Tibial artery (tissue), 4 donors: Measurements from ENCODE around the gene TNRC6B.

Experiments
- DNase-seq, 2 donors: peaks; one replicate each; pipeline ENCODE4 v3.0.0-alpha.2; 2019
- H3K27ac ChIP-seq, 2 donors: fragments of 200-600 bp; sonication (generic) in 1 of 2; 1 replicate in 1 of 2; 2 replicates in 1 of 2; pipeline ENCODE4 v1.5.1; 2018 to 2019; ENCODE audit warnings: mild to moderate bottlenecking in 1 of 2
- H3K27me3 ChIP-seq, 2 donors: fragments of 200-600 bp; sonication (generic) in 1 of 2; one replicate each; pipeline versions ENCODE4 v1.5.1 to v1.6.0; 2016 to 2019
- H3K36me3 ChIP-seq, 3 donors: fragments of 200-600 bp; sonication (generic) in 2 of 3; one replicate each; pipeline ENCODE4 v1.5.1; 2016 to 2019; ENCODE audit warnings: mild to moderate bottlenecking in 2 of 3
- H3K4me1 ChIP-seq, 4 donors: fragments of 200-600 bp; sonication (generic) in 2 of 4; 1 replicate in 3 of 4; 2 replicates in 1 of 4; pipeline ENCODE4 v1.5.1; 2016 to 2019
- H3K4me3 ChIP-seq, 2 donors: fragments of 200-600 bp; sonication (generic) in 1 of 2; 1 replicate in 1 of 2; 2 replicates in 1 of 2; pipeline ENCODE4 v1.5.1; 2018 to 2019; ENCODE audit warnings: mild to moderate bottlenecking in 2 of 2
- H3K9me3 ChIP-seq, 3 donors: fragments of 200-600 bp; sonication (generic) in 1 of 3; one replicate each; pipeline ENCODE4 v1.5.1; 2016 to 2019
- CTCF ChIP-seq, 2 experiments: fragments of 200-600 bp in 1 of 2; fragments of 450-650 bp in 1 of 2; IDR thresholded peaks; one replicate each; pipeline ENCODE4 v1.5.1; 2017 to 2019; ENCODE audit warnings: antibody characterized with exemption in 2 of 2, mild to moderate bottlenecking in 1 of 2, moderate library complexity in 1 of 2
- intact Hi-C: fragments of 100-400 bp; cut with DNase I; formaldehyde crosslinking; loops from one replicate; pipeline ENCODE4 v1.15.0; 2023; ENCODE audit warnings: low total_unique reads

Gene TNRC6B

GRCh38 chr22:40198733-40199132, 21.0 kb downstream of the TNRC6B start:
- no peak overlapping the region for H3K4me3 ChIP-seq
- no peak for TF ChIP-seq CTCF (IDR thresholded peaks at IDR 0.05)
- no peaks in the 10 kb centered on the region for H3K36me3 ChIP-seq
- H3K27me3 ChIP-seq = no peaks in the 10 kb centered on the region
- H3K4me1 ChIP-seq = peaks cover 0 to 70% (median 27%) of the 10 kb centered on the region in 4 donors
- DNase-seq = no peak
- no peaks in the 10 kb centered on the region for H3K9me3 ChIP-seq
- intact Hi-C loops = no loop called here
- H3K27ac ChIP-seq = no peak overlapping the region

GRCh38 chr22:40199223-40199622, 21.5 kb downstream of the TNRC6B start:
- no peak overlapping the region for H3K27ac ChIP-seq
- no peaks in the 10 kb centered on the region for H3K9me3 ChIP-seq
- H3K27me3 ChIP-seq = no peaks in the 10 kb centered on the region
- H3K4me3 ChIP-seq = no peak overlapping the region
- TF ChIP-seq CTCF (IDR thresholded peaks at IDR 0.05) = no peak
- intact Hi-C loops = no loop called here
- peaks cover 0 to 70% (median 29%) of the 10 kb centered on the region in 4 donors for H3K4me1 ChIP-seq
- H3K36me3 ChIP-seq = no peaks in the 10 kb centered on the region
- no peak for DNase-seq

- Histone ChIP-seq H3K4me3 (no peak overlapping the region), H3K36me3 (no peaks in the 10 kb centered on the region), H3K9me3 (no peaks in the 10 kb centered on the region), H3K27me3 (no peaks in the 10 kb centered on the region), H3K4me1 (peaks cover 0 to 73% (median 32%) of the 10 kb centered on the region in 4 donors), H3K27ac (no peak overlapping the region)
- DNase-seq = no peak
- intact Hi-C loops = no loop called here
- no peak for TF ChIP-seq CTCF (IDR thresholded peaks at IDR 0.05)
Measured at GRCh38 chr22:40199852-40200251, 22.1 kb downstream of the TNRC6B start.

GRCh38 chr22:40200795-40201530, 23.2 kb downstream of the TNRC6B start:
- Histone ChIP-seq H3K27me3 (no peaks in the 10 kb centered on the region), H3K27ac (no peak overlapping the region), H3K4me3 (no peak overlapping the region), H3K9me3 (no peaks in the 10 kb centered on the region), H3K36me3 (no peaks in the 10 kb centered on the region), H3K4me1 (peaks cover 0 to 78% (median 35%) of the 10 kb centered on the region in 4 donors)
- TF ChIP-seq CTCF (IDR thresholded peaks at IDR 0.05) = no peak
- no peak for DNase-seq
- intact Hi-C loops = no loop called here

GRCh38 chr22:40202225-40202944, 24.7 kb downstream of the TNRC6B start:
- H3K27ac ChIP-seq = no peak overlapping the region
- H3K36me3 ChIP-seq = no peaks in the 10 kb centered on the region
- H3K4me1 ChIP-seq = peaks cover 0 to 63% (median 29%) of the 10 kb centered on the region in 4 donors
- no peaks in the 10 kb centered on the region for H3K9me3 ChIP-seq
- intact Hi-C loops = no loop called here
- no peak for TF ChIP-seq CTCF (IDR thresholded peaks at IDR 0.05)
- H3K27me3 ChIP-seq = no peaks in the 10 kb centered on the region
- H3K4me3 ChIP-seq = no peak overlapping the region
- no peak for DNase-seq
